ENCODE results near the gene HACL1. TPM values are rescaled to one million over a fixed set of nuclear protein-coding genes. Genes with fewer than 3 reads are reported as not detected.

HACL1 gene
- total and polyA plus RNA-seq, 2 donors from 2014 or later = 25.3 to 27.1 TPM

DNA sequence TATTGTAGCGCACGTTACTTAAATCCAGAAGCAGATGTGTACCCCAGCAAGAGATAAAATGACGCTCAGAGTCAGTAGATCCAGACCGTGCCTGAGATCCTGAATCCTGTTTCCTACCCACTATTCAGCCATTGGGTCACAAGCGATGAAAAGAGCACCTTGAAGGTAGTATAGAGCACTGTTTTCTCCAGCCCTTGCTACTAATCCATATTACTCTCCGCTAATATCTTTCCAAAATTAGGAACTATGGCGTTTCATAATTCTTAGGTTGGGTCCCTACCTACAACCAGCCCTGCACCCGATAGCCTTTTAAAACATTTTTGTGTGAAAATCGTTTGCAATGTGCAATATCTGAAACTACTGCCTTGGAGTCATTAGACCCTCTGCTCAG, 772 bp upstream of the HACL1 start:
- no peak for FAIRE-seq
- H3K36me3 ChIP-seq (ENCODE audit: control insufficient read depth in 2 of 3, insufficient read depth in 3 of 3, low read length in 3 of 3) = peaks cover 8 to 17% (median 9%) of the 10 kb centered on the region in 3 donors
- intact Hi-C loops (cut with DNase I) = no loop called here
- peaks cover 7 to 24% (median 16%) of the 10 kb centered on the region in 3 donors for H3K4me1 ChIP-seq (ENCODE audit: control insufficient read depth in 2 of 3, insufficient read depth in 2 of 3, low read depth in 1 of 3, low read length in 3 of 3)
- no peaks in the 10 kb centered on the region for H3K27me3 ChIP-seq (ENCODE audit: control insufficient read depth, insufficient read depth, low read length)
- TF ChIP-seq, protein P1, sequence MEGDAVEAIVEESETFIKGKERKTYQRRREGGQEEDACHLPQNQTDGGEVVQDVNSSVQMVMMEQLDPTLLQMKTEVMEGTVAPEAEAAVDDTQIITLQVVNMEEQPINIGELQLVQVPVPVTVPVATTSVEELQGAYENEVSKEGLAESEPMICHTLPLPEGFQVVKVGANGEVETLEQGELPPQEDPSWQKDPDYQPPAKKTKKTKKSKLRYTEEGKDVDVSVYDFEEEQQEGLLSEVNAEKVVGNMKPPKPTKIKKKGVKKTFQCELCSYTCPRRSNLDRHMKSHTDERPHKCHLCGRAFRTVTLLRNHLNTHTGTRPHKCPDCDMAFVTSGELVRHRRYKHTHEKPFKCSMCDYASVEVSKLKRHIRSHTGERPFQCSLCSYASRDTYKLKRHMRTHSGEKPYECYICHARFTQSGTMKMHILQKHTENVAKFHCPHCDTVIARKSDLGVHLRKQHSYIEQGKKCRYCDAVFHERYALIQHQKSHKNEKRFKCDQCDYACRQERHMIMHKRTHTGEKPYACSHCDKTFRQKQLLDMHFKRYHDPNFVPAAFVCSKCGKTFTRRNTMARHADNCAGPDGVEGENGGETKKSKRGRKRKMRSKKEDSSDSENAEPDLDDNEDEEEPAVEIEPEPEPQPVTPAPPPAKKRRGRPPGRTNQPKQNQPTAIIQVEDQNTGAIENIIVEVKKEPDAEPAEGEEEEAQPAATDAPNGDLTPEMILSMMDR (IDR thresholded peaks at IDR 0.05; ENCODE audit: borderline replicate concordance, extremely low read depth, insufficient read depth) = no peak
- peak overlapping the region; percentile 79 to 90 for H3K27ac ChIP-seq (ENCODE audit: low read depth in 2 of 2, low read length in 2 of 2)
- peak overlapping the region; percentile 96 to 100 (median 98) for H3K4me3 ChIP-seq (ENCODE audit: low read length in 3 of 3)
- no peak for DNase-seq
- peak overlapping the region; percentile 77 to 98 (median 95) for H3K9ac ChIP-seq (ENCODE audit: low read length in 3 of 3)
- no peaks in the 10 kb centered on the region for H3K9me3 ChIP-seq (ENCODE audit: control insufficient read depth in 2 of 3, insufficient read depth in 1 of 3, low read length in 3 of 3)

DNA sequence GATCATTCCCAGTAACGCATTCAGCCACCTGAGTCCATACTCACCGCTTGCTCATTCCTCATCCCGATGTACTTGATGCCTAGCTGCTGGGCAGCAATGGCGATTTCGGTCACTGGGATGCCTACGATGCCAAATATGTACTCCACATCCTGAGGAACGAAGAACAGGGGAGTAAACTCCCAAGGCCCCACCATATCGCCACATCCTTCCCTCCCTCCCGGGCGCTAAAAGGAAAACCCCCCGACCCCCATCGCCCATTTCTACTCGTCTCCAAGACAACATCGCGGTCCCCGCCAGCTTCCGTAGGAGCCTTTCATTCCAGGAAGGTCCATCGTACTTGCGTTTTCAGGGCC, 347 bp downstream of the HACL1 start:
- Histone ChIP-seq H3K9ac (ENCODE audit: low read length in 3 of 3) (peak overlapping the region; percentile 86 to 98 (median 88)), H3K27me3 (ENCODE audit: control insufficient read depth, insufficient read depth, low read length) (no peaks in the 10 kb centered on the region), H3K36me3 (ENCODE audit: control insufficient read depth in 2 of 3, insufficient read depth in 3 of 3, low read length in 3 of 3) (peaks cover 8 to 17% (median 9%) of the 10 kb centered on the region in 3 donors), H3K4me3 (ENCODE audit: low read length in 3 of 3) (peak overlapping the region; percentile 96 to 100 (median 98)), H3K4me1 (ENCODE audit: control insufficient read depth in 2 of 3, insufficient read depth in 2 of 3, low read depth in 1 of 3, low read length in 3 of 3) (peaks cover 7 to 17% (median 13%) of the 10 kb centered on the region in 3 donors), H3K27ac (ENCODE audit: low read depth in 2 of 2, low read length in 2 of 2) (peak overlapping the region; percentile 79 to 90), H3K9me3 (ENCODE audit: control insufficient read depth in 2 of 3, insufficient read depth in 1 of 3, low read length in 3 of 3) (no peaks in the 10 kb centered on the region)
- TF ChIP-seq, protein P1 (IDR thresholded peaks at IDR 0.05; ENCODE audit: borderline replicate concordance, extremely low read depth, insufficient read depth) = no peak
- intact Hi-C loops (cut with DNase I) = no loop called here
- DNase-seq = no peak
- FAIRE-seq = no peak

DNA sequence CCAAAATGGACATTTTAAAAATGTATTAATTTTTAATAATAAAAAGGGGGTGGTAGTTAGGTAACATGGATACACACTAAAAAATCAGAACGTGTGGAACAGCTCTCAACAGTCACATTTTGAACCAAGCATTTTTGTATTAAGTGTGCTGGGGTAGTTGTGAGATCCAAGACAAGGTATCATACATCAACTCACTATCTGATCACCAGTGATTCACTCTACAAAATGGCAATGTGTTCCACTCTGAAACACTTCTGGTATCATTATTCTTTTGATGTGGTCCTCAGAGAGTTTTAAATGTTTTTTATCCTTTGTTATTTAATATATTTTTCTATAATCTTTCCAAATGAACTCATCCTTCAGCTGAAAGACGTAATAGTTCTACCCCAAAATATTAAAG, 5.4 kb downstream of the HACL1 start:
- H3K9ac ChIP-seq (ENCODE audit: low read length in 3 of 3) = no peak overlapping the region
- H3K27me3 ChIP-seq (ENCODE audit: control insufficient read depth, insufficient read depth, low read length) = no peaks in the 10 kb centered on the region
- TF ChIP-seq, protein P1 (IDR thresholded peaks at IDR 0.05; ENCODE audit: borderline replicate concordance, extremely low read depth, insufficient read depth) = no peak
- FAIRE-seq (no peak), DNase-seq (no peak)
- H3K27ac ChIP-seq (ENCODE audit: low read depth in 2 of 2, low read length in 2 of 2) = no peak overlapping the region
- intact Hi-C loops (cut with DNase I) = no loop called here
- H3K4me3 ChIP-seq (ENCODE audit: low read length in 3 of 3) = no peak overlapping the region
- H3K36me3 ChIP-seq (ENCODE audit: control insufficient read depth in 2 of 3, insufficient read depth in 3 of 3, low read length in 3 of 3) = peaks cover 9 to 17% (median 10%) of the 10 kb centered on the region in 3 donors
- peaks cover 7 to 15% (median 9%) of the 10 kb centered on the region in 3 donors for H3K4me1 ChIP-seq (ENCODE audit: control insufficient read depth in 2 of 3, insufficient read depth in 2 of 3, low read depth in 1 of 3, low read length in 3 of 3)
- no peaks in the 10 kb centered on the region for H3K9me3 ChIP-seq (ENCODE audit: control insufficient read depth in 2 of 3, insufficient read depth in 1 of 3, low read length in 3 of 3)

DNA sequence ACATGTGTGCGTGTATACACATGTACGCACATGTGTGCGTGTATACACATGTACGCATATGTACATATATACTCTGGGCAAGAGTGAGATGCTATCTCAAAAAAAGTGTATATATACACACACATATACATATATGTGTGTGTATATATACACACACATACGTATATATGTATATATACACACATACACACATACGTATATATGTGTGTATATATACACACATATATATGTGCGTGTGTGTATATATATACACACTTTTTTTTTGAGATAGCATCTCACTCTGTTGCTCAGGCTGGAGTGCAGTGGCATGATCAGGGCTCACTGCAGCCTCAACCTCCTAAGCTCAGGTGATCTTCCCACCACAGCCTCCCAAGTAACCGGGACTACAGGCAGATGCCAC, 8.4 kb downstream of the HACL1 start:
- no peak overlapping the region for H3K9ac ChIP-seq (ENCODE audit: low read length in 3 of 3)
- intact Hi-C loops (cut with DNase I) = no loop called here
- TF ChIP-seq, protein P1 (IDR thresholded peaks at IDR 0.05; ENCODE audit: borderline replicate concordance, extremely low read depth, insufficient read depth) = no peak
- DNase-seq (no peak), FAIRE-seq (no peak)
- no peaks in the 10 kb centered on the region for H3K27me3 ChIP-seq (ENCODE audit: control insufficient read depth, insufficient read depth, low read length)
- no peaks in the 10 kb centered on the region for H3K9me3 ChIP-seq (ENCODE audit: control insufficient read depth in 2 of 3, insufficient read depth in 1 of 3, low read length in 3 of 3)
- no peak overlapping the region for H3K27ac ChIP-seq (ENCODE audit: low read depth in 2 of 2, low read length in 2 of 2)
- H3K4me3 ChIP-seq (ENCODE audit: low read length in 3 of 3) = no peak overlapping the region
- H3K4me1 ChIP-seq (ENCODE audit: control insufficient read depth in 2 of 3, insufficient read depth in 2 of 3, low read depth in 1 of 3, low read length in 3 of 3) = no peaks in the 10 kb centered on the region
- peaks cover 4 to 15% (median 5%) of the 10 kb centered on the region in 3 donors for H3K36me3 ChIP-seq (ENCODE audit: control insufficient read depth in 2 of 3, insufficient read depth in 3 of 3, low read length in 3 of 3)
